ENCODE results near the gene C2CD2.
"Not testable (repeated sequence)": the region's sequence is repeated elsewhere in the genome, so short reads cannot be mapped to it uniquely, and the experiment has no call there.

Gene C2CD2

DNA sequence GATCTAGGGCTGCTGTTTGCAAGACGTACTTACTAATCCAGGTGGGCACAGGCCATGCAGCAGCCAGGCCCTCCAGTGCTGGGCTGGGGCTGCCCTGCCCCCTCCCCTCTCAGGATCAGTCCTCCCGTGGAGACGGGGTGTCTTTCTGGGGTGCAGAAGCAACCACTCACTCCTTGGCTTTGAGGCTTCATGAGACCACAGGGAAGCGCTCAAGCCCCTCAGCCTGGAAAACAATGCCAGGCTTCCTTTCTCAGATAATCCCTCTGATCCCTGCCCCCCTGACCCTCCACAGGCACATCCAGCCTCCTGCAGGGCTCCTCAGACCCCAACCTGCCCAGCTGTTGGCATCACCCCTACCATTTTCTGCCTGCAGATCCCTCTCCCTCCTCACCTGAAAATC, 13.9 kb upstream of the C2CD2 start:
- Mint-ChIP-seq H3K36me3 (ENCODE audit: low read depth) (no peaks in the 10 kb centered on the region), H3K4me1 (no peaks in the 10 kb centered on the region), H3K4me3 (no peak overlapping the region), H3K9me3 (no peaks in the 10 kb centered on the region), H3K27me3 (peaks cover 2% of the 10 kb centered on the region), H3K27ac (no peak overlapping the region)
- ATAC-seq (no peak), DNase-seq (no peak)

- Mint-ChIP-seq H3K27me3 (peaks cover 2% of the 10 kb centered on the region), H3K4me1 (peaks cover 1% of the 10 kb centered on the region), H3K4me3 (no peak overlapping the region), H3K27ac (no peak overlapping the region), H3K9me3 (no peaks in the 10 kb centered on the region), H3K36me3 (ENCODE audit: low read depth) (no peaks in the 10 kb centered on the region)
- ATAC-seq (no peak), DNase-seq (no peak)
Measured at GRCh38 chr21:41966872-41967621, 13.2 kb upstream of the C2CD2 start.

GRCh38 chr21:41966041-41966833, 12.4 kb upstream of the C2CD2 start:
- Mint-ChIP-seq H3K27me3 (peaks cover 5% of the 10 kb centered on the region), H3K4me3 (no peak overlapping the region), H3K4me1 (peaks cover 4% of the 10 kb centered on the region), H3K36me3 (ENCODE audit: low read depth) (no peaks in the 10 kb centered on the region), H3K9me3 (no peaks in the 10 kb centered on the region), H3K27ac (no peak overlapping the region)
- no peak for ATAC-seq
- no peak for DNase-seq

GRCh38 chr21:41965461-41966013, 11.7 kb upstream of the C2CD2 start:
- Mint-ChIP-seq H3K36me3 (ENCODE audit: low read depth) (no peaks in the 10 kb centered on the region), H3K27ac (no peak overlapping the region), H3K27me3 (peaks cover 7% of the 10 kb centered on the region), H3K4me3 (no peak overlapping the region), H3K9me3 (no peaks in the 10 kb centered on the region), H3K4me1 (peaks cover 4% of the 10 kb centered on the region)
- DNase-seq (no peak), ATAC-seq (no peak)

DNA sequence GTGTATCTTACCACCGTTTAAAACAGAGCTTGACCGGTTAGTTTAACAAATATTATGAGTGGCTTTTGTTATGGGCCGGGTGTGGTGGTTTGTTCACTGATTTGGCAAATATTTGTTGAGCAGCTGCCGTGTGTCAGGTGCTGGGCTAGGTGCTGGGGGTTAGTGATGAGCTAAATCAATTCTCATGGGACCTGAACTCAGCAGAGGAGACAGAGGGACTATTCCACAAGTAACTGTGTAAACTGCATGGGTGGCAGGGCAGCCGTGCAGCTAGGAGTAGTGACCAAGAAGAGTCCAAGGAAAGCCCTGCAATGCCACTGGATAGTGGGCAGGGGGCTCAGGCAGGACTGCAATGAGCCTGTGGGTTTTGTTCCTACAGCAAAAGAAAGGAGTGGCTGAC, 11.2 kb upstream of the C2CD2 start:
- Mint-ChIP-seq H3K36me3 (ENCODE audit: low read depth) (no peaks in the 10 kb centered on the region), H3K4me1 (peaks cover 4% of the 10 kb centered on the region), H3K9me3 (no peaks in the 10 kb centered on the region), H3K27me3 (peaks cover 7% of the 10 kb centered on the region), H3K4me3 (no peak overlapping the region), H3K27ac (no peak overlapping the region)
- ATAC-seq (no peak), DNase-seq (no peak)

- Mint-ChIP-seq H3K36me3 (ENCODE audit: low read depth) (no peaks in the 10 kb centered on the region), H3K4me3 (no peak overlapping the region), H3K9me3 (no peaks in the 10 kb centered on the region), H3K4me1 (peaks cover 4% of the 10 kb centered on the region), H3K27me3 (peaks cover 7% of the 10 kb centered on the region), H3K27ac (no peak overlapping the region)
- DNase-seq (no peak), ATAC-seq (no peak)
Measured at GRCh38 chr21:41964171-41964570, 10.4 kb upstream of the C2CD2 start.

- Mint-ChIP-seq H3K27me3 (peaks cover 7% of the 10 kb centered on the region), H3K27ac (no peak overlapping the region), H3K36me3 (ENCODE audit: low read depth) (no peaks in the 10 kb centered on the region), H3K4me3 (no peak overlapping the region), H3K4me1 (peaks cover 4% of the 10 kb centered on the region), H3K9me3 (no peaks in the 10 kb centered on the region)
- no peak for ATAC-seq
- no peak for DNase-seq
Measured at GRCh38 chr21:41962425-41962966, 8.7 kb upstream of the C2CD2 start.

DNA sequence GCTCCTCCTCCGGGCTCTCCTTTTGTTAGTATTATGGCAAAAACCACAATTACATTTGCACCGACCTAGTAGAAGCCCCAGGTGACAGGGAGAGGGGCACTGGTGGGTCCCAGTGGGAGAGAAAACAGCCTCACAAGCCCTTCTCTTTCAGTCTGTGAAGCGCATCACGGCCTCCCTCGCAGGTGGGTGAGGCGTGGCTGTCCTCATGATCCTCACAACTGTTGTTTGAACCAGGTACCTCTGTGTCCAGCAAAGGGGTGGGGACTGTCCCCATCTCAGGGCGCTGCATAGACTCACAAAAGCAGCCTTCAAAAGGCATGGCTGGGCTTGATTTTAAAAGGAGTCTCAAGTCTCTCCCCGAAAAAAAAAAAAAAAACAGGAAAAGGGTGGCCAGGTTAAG, 7.9 kb upstream of the C2CD2 start:
- DNase-seq (no peak), ATAC-seq (no peak)
- Mint-ChIP-seq H3K27ac (no peak overlapping the region), H3K4me1 (peaks cover 9% of the 10 kb centered on the region), H3K4me3 (no peak overlapping the region), H3K9me3 (no peaks in the 10 kb centered on the region), H3K27me3 (peaks cover 7% of the 10 kb centered on the region), H3K36me3 (ENCODE audit: low read depth) (no peaks in the 10 kb centered on the region)

GRCh38 chr21:41961282-41961701, 7.5 kb upstream of the C2CD2 start:
- no peak overlapping the region for H3K27ac Mint-ChIP-seq
- H3K36me3 Mint-ChIP-seq (ENCODE audit: low read depth): no peaks in the 10 kb centered on the region
- peaks cover 7% of the 10 kb centered on the region for H3K27me3 Mint-ChIP-seq
- ATAC-seq (no peak), DNase-seq (no peak)
- peaks cover 9% of the 10 kb centered on the region for H3K4me1 Mint-ChIP-seq
- no peaks in the 10 kb centered on the region for H3K9me3 Mint-ChIP-seq
- no peak overlapping the region for H3K4me3 Mint-ChIP-seq

- Mint-ChIP-seq H3K27me3 (peaks cover 7% of the 10 kb centered on the region), H3K36me3 (ENCODE audit: low read depth) (no peaks in the 10 kb centered on the region), H3K9me3 (no peaks in the 10 kb centered on the region), H3K4me3 (no peak overlapping the region), H3K27ac (no peak overlapping the region), H3K4me1 (peaks cover 9% of the 10 kb centered on the region)
- ATAC-seq: no peak
- no peak for DNase-seq
Measured at GRCh38 chr21:41960386-41960785, 6.6 kb upstream of the C2CD2 start.

GRCh38 chr21:41959697-41960096, 5.9 kb upstream of the C2CD2 start:
- not testable (repeated sequence) for ATAC-seq
- peaks cover 12% of the 10 kb centered on the region for H3K27me3 Mint-ChIP-seq

DNA sequence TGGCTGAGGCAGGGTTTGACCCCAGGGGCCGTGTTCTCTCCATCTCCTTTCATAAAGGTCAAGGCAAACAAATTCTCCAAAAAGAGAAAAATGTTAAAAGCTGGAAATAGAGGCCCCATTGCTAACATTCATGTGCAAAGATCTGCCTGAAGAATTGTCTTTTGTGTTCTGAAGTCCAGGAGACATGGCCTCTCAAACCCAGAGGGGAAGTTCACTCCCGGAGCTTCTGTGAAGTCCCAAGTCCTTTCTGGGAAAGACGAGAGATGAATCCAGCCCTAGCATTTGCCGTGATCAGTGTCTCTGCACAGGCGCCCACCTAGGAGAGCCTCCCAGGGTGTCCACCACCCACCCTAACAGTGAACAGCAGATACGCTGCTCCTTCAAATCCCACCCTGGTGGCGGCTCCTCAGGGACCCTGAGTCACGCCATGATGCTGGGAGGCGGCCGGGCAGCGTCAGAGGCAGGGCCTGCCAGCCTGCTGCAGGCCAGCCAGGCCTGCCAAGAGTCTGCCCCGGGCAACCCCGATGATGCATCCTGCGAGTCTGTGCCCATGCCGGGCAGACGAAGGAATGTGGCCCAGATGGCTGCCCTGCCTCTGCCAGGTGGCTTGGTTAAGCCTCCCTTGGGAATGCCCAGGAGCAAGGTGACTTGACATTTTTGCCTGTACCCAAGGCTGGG, 5.2 kb upstream of the C2CD2 start:
- ATAC-seq (no peak), DNase-seq (no peak)
- Mint-ChIP-seq H3K9me3 (no peaks in the 10 kb centered on the region), H3K4me3 (no peak overlapping the region), H3K27ac (no peak overlapping the region), H3K36me3 (ENCODE audit: low read depth) (no peaks in the 10 kb centered on the region), H3K27me3 (peaks cover 16% of the 10 kb centered on the region), H3K4me1 (peaks cover 17% of the 10 kb centered on the region)

More at GRCh38 chr21:41959697-41960096, 5.9 kb upstream of the C2CD2 start:
- H3K9me3 Mint-ChIP-seq; H3K27ac Mint-ChIP-seq; DNase-seq; H3K36me3 Mint-ChIP-seq (ENCODE audit: low read depth); H3K4me3 Mint-ChIP-seq: not testable (repeated sequence)
- peaks cover 10% of the 10 kb centered on the region for H3K4me1 Mint-ChIP-seq

DNA sequence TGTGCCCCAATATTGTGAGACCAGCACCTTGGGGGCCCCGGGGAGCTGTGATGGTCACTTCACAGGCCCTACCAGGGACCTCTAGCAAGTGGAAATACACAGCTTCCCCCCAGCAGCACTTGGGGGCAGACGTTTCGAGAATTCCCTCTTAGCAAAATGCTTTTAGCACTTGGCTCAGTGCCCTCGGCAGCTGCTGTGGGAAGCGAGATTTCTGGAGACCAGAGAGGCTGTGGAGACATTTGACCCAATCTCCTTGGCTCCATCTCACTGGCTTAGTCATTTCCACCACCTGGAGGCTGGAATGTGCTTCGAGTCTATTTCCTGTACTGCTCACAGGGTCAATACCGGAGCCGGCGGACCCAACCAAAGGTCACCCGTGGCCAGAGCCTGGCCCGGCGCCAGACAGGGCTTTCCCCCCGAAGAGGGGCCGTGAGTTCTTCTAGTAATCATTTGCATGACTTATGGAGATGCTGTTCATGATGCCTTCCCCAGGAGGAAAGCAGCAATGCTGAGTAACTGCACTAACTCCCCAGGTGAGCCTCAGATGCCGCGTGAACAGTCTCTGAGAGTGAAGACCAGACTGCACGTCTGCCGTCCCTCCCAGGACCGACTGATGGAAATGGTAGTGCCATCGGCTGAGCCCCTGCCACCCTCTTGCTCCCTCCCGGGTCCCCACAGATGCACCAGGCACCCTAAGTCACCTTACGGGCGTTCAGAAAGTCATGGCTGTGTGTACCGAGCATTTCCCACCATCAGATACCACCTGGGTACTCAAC, 4.4 kb upstream of the C2CD2 start:
- ATAC-seq (no peak), DNase-seq (no peak)
- no peaks in the 10 kb centered on the region for H3K9me3 Mint-ChIP-seq
- peaks cover 17% of the 10 kb centered on the region for H3K4me1 Mint-ChIP-seq
- H3K36me3 Mint-ChIP-seq (ENCODE audit: low read depth): no peaks in the 10 kb centered on the region
- H3K27me3 Mint-ChIP-seq: peaks cover 16% of the 10 kb centered on the region
- no peak overlapping the region for H3K4me3 Mint-ChIP-seq
- H3K27ac Mint-ChIP-seq: no peak overlapping the region

Data from activated naive CD8-positive, alpha-beta T cell treated with anti-CD3 and anti-CD28 coated beads, Interleukin-2, amount 50 U/mL, for 24 hours (primary cell).